HepG2 (cell line): ENCODE results near the gene GPR62. TPM values are rescaled to one million over a fixed set of nuclear protein-coding genes. Genes with fewer than 3 reads are reported as not detected.

ENCODE experiments used
- AHR ChIP-seq: IDR thresholded peaks from 2 replicates; pipeline ENCODE4 v1.6.1; 2018; ENCODE audit warnings: missing genetic modification reagents, missing compliant biosample characterization
- PCBP1 ChIP-seq: fragments of 200-400 bp; formaldehyde crosslinking; IDR thresholded peaks from 2 replicates; pipeline ENCODE4 v1.6.1; 2017; ENCODE audit warnings: mild to moderate bottlenecking, low read depth, low read length, borderline replicate concordance
- SP1 ChIP-seq, 2 experiments: fragments of 450-650 bp in 1 of 2; sonication (generic) in 1 of 2; formaldehyde crosslinking in 1 of 2; IDR thresholded peaks; 2 replicates each; pipeline versions ENCODE4 v1.4.0 to v1.6.1; 2016 to 2020; ENCODE audit warnings: missing genetic modification reagents in 1 of 2
- SP5 ChIP-seq: IDR thresholded peaks from 2 replicates; pipeline ENCODE4 v1.6.1; 2016; ENCODE audit warnings: low read depth, borderline replicate concordance
- TBL1XR1 ChIP-seq: fragments of 150-350 bp; IDR thresholded peaks from 2 replicates; pipeline ENCODE4 v1.6.1; 2014; ENCODE audit warnings: borderline replicate concordance, low read length; ENCODE audit not compliant: partially characterized antibody
- TSC22D2 ChIP-seq: sonication (generic); formaldehyde crosslinking; IDR thresholded peaks from 2 replicates; pipeline ENCODE4 v1.5.1; 2020; ENCODE audit warnings: missing genetic modification reagents, mild to moderate bottlenecking, borderline replicate concordance
- YEATS4 ChIP-seq: sonication (generic); formaldehyde crosslinking; IDR thresholded peaks from 2 replicates; pipeline ENCODE4 v1.4.0; 2020; ENCODE audit warnings: missing genetic modification reagents, borderline replicate concordance
- ZBTB7B ChIP-seq: sonication (generic); formaldehyde crosslinking; IDR thresholded peaks from 2 replicates; pipeline ENCODE4 v1.4.0; 2020; ENCODE audit warnings: missing genetic modification reagents
- ZNF282 ChIP-seq: fragments of 450-650 bp; IDR thresholded peaks from 2 replicates; pipeline ENCODE4 v1.6.1; 2018; ENCODE audit not compliant: partially characterized antibody
- ZNF607 ChIP-seq: sonication (generic); formaldehyde crosslinking; IDR thresholded peaks from 2 replicates; pipeline ENCODE4 v1.5.1; 2020; ENCODE audit warnings: missing genetic modification reagents, mild to moderate bottlenecking, borderline replicate concordance
- ZNF776 ChIP-seq: sonication (generic); formaldehyde crosslinking; IDR thresholded peaks from 2 replicates; pipeline ENCODE4 v1.4.0; 2020; ENCODE audit warnings: mild to moderate bottlenecking, missing genetic modification reagents
- polyA plus RNA-seq, 8 experiments: library from polyadenylated mRNA; depleted of rRNA in 3 of 8; stranded (reverse) in 7 of 8; unstranded in 1 of 8; fragments of >200 nt; fragmentation: Illumina TruSeq in 4 of 8; extraction: Trizol in 4 of 8; gene quantifications; 2 replicates each; pipeline versions ENCODE4 v1.2.1 to v1.2.3, GENCODE V29; 2011 to 2016; ENCODE audit warnings: low read depth in 4 of 8, missing spikeins in 1 of 8, mixed read lengths in 1 of 8; ENCODE audit not compliant: insufficient read depth in 1 of 8
- total RNA-seq, 5 experiments: library from RNA; depleted of rRNA; stranded (reverse); fragments of >200 nt; fragmentation: Illumina TruSeq; extraction: Trizol; gene quantifications; 2 replicates each; pipeline ENCODE4 v1.2.3, GENCODE V29; 2016; ENCODE audit warnings: low read depth in 1 of 5
- TF ChIP-seq, protein P1 (sequence below): sonication (generic); formaldehyde crosslinking; IDR thresholded peaks from 2 replicates; pipeline ENCODE4 v1.8.0; 2022; ENCODE audit warnings: missing genetic modification reagents, mild to moderate bottlenecking, inconsistent platforms, borderline replicate concordance
- TF ChIP-seq, protein P2 (sequence below): sonication (generic); formaldehyde crosslinking; IDR thresholded peaks from 2 replicates; pipeline ENCODE4 v1.5.1; 2020; ENCODE audit warnings: missing genetic modification reagents, mild to moderate bottlenecking, borderline replicate concordance
- TF ChIP-seq, protein P3 (sequence below): sonication (generic); formaldehyde crosslinking; IDR thresholded peaks from 2 replicates; pipeline ENCODE4 v1.5.1; 2020; ENCODE audit warnings: mild to moderate bottlenecking, missing genetic modification reagents, moderate library complexity
- TF ChIP-seq, protein P4 (sequence below): sonication (generic); IDR thresholded peaks from 2 replicates; pipeline ENCODE4 v1.6.1; 2016; ENCODE audit warnings: low read depth, borderline replicate concordance
- TF ChIP-seq, protein P5 (sequence below), 2 experiments: IDR thresholded peaks; 2 replicates each; pipeline ENCODE4 v1.6.1; 2011 to 2012; ENCODE audit warnings: low read length in 2 of 2, borderline replicate concordance in 1 of 2, low read depth in 1 of 2, mild to moderate bottlenecking in 1 of 2, moderate library complexity in 1 of 2

GPR62 gene
- total and polyA plus RNA-seq, 2 of the 13 experiments (the other 11 are each of a cell fraction or from before 2014, with no cell fraction given), result not detected

DNA sequence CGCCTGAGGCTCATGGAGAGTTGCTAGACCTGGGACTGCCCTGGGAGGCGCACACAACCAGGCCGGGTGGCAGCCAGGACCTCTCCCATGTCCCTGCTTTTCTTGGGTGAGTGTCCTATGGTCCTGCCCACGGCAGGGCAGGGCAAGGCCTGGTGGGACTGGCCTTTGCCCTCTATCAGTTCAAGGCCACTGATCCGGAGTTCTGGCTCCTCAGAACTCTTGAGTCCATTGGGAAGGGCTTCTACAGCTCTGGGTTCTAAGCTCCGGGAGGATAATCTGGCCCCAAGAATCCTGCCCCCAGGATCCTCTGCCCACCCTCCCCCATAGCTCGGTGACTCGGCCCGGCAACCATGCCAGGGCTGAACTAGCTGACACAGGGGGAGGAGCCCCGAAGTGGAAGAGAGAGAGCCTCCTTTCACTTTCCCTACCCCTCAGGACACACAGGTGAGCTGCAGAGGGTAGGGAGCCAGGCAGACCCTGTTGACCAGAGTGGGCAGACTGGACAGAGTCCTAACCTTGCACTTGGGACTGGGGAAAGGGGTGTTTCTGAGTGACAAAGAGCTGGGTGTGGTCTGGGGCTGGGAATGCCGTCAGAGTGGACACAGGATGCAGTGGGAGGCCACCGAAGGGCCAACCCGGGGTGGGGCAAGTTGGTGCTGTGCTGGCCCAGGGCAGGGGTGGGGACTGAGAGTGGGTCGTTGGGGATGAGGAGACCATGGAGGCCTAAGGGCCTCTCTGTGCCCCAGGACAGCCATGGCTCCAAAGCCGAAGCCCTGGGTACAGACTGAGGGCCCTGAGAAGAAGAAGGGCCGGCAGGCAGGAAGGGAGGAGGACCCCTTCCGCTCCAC is 12.4 kb upstream of the GPR62 start (continued):
- TF ChIP-seq ZNF282 (no peak), SP5 (CRISPR knock-in tag) (peak; percentile 30; the same call in 1 of the 2 replicates), PCBP1 (no peak), ZNF776 (CRISPR knock-in tag) (0 out of 2 replicates have a peak, but pooled peaks have one; percentile 12), SP1 (IDR thresholded peaks at IDR 0.05) (no peak), SP1 (CRISPR knock-in tag; IDR thresholded peaks at IDR 0.05) (no peak), AHR (CRISPR knock-in tag) (no peak; the same call in 1 of the 2 replicates), ZNF607 (CRISPR knock-in tag) (no peak), TSC22D2 (CRISPR knock-in tag) (no peak), TBL1XR1 (no peak), ZBTB7B (no peak), YEATS4 (CRISPR knock-in tag) (0 out of 2 replicates have a peak, but pooled peaks have one; percentile 5)
- TF ChIP-seq, protein P1, sequence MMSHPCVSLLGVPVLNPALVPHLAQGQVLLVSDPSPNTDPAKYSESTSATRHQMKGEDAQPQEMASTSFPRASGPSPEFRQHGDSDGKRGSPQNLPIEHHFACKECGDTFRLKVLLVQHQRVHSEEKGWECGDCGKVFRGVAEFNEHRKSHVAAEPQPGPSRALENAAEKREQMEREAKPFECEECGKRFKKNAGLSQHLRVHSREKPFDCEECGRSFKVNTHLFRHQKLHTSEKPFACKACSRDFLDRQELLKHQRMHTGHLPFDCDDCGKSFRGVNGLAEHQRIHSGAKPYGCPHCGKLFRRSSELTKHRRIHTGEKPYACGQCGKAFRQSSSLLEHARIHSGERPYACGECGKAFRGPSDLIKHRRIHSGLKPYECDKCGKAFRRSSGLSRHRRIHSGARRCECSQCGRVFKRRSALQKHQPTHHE (CRISPR knock-in tag), result 0 out of 2 replicates have a peak, but pooled peaks have one; percentile 2
- TF ChIP-seq, protein P2, sequence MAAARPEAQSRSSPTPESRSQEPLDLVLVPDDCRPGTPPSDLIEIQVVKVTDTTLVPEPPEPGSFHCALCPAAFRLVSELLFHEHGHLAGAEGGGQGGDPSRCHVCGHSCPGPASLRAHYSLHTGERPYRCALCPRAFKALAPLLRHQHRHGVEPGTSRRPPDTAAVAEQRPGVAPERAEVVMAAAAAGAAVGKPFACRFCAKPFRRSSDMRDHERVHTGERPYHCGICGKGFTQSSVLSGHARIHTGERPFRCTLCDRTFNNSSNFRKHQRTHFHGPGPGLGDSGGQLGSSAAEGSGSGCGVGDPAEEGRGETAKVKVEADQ (CRISPR knock-in tag), result 0 out of 2 replicates have a peak, but pooled peaks have one; percentile 0
- TF ChIP-seq, protein P3, sequence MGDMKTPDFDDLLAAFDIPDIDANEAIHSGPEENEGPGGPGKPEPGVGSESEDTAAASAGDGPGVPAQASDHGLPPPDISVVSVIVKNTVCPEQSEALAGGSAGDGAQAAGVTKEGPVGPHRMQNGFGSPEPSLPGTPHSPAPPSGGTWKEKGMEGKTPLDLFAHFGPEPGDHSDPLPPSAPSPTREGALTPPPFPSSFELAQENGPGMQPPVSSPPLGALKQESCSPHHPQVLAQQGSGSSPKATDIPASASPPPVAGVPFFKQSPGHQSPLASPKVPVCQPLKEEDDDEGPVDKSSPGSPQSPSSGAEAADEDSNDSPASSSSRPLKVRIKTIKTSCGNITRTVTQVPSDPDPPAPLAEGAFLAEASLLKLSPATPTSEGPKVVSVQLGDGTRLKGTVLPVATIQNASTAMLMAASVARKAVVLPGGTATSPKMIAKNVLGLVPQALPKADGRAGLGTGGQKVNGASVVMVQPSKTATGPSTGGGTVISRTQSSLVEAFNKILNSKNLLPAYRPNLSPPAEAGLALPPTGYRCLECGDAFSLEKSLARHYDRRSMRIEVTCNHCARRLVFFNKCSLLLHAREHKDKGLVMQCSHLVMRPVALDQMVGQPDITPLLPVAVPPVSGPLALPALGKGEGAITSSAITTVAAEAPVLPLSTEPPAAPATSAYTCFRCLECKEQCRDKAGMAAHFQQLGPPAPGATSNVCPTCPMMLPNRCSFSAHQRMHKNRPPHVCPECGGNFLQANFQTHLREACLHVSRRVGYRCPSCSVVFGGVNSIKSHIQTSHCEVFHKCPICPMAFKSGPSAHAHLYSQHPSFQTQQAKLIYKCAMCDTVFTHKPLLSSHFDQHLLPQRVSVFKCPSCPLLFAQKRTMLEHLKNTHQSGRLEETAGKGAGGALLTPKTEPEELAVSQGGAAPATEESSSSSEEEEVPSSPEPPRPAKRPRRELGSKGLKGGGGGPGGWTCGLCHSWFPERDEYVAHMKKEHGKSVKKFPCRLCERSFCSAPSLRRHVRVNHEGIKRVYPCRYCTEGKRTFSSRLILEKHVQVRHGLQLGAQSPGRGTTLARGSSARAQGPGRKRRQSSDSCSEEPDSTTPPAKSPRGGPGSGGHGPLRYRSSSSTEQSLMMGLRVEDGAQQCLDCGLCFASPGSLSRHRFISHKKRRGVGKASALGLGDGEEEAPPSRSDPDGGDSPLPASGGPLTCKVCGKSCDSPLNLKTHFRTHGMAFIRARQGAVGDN (CRISPR knock-in tag), result no peak; the same call in 1 of the 2 replicates
- TF ChIP-seq, protein P4, sequence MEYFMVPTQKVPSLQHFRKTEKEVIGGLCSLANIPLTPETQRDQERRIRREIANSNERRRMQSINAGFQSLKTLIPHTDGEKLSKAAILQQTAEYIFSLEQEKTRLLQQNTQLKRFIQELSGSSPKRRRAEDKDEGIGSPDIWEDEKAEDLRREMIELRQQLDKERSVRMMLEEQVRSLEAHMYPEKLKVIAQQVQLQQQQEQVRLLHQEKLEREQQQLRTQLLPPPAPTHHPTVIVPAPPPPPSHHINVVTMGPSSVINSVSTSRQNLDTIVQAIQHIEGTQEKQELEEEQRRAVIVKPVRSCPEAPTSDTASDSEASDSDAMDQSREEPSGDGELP, result no peak
- TF ChIP-seq, protein P5, sequence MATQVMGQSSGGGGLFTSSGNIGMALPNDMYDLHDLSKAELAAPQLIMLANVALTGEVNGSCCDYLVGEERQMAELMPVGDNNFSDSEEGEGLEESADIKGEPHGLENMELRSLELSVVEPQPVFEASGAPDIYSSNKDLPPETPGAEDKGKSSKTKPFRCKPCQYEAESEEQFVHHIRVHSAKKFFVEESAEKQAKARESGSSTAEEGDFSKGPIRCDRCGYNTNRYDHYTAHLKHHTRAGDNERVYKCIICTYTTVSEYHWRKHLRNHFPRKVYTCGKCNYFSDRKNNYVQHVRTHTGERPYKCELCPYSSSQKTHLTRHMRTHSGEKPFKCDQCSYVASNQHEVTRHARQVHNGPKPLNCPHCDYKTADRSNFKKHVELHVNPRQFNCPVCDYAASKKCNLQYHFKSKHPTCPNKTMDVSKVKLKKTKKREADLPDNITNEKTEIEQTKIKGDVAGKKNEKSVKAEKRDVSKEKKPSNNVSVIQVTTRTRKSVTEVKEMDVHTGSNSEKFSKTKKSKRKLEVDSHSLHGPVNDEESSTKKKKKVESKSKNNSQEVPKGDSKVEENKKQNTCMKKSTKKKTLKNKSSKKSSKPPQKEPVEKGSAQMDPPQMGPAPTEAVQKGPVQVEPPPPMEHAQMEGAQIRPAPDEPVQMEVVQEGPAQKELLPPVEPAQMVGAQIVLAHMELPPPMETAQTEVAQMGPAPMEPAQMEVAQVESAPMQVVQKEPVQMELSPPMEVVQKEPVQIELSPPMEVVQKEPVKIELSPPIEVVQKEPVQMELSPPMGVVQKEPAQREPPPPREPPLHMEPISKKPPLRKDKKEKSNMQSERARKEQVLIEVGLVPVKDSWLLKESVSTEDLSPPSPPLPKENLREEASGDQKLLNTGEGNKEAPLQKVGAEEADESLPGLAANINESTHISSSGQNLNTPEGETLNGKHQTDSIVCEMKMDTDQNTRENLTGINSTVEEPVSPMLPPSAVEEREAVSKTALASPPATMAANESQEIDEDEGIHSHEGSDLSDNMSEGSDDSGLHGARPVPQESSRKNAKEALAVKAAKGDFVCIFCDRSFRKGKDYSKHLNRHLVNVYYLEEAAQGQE (IDR thresholded peaks at IDR 0.05; ENCODE audit: borderline replicate concordance in 1 of 2, low read depth in 1 of 2, low read length in 2 of 2), result peak in 1 of 2 experiments; percentile 50; a peak in 1 of 4 replicates
